ENCODE results near the gene PHLDB2.
A peak's percentile ranks its signal among the peaks of the same experiment; 100 is the strongest.

- TF ChIP-seq, protein P1, sequence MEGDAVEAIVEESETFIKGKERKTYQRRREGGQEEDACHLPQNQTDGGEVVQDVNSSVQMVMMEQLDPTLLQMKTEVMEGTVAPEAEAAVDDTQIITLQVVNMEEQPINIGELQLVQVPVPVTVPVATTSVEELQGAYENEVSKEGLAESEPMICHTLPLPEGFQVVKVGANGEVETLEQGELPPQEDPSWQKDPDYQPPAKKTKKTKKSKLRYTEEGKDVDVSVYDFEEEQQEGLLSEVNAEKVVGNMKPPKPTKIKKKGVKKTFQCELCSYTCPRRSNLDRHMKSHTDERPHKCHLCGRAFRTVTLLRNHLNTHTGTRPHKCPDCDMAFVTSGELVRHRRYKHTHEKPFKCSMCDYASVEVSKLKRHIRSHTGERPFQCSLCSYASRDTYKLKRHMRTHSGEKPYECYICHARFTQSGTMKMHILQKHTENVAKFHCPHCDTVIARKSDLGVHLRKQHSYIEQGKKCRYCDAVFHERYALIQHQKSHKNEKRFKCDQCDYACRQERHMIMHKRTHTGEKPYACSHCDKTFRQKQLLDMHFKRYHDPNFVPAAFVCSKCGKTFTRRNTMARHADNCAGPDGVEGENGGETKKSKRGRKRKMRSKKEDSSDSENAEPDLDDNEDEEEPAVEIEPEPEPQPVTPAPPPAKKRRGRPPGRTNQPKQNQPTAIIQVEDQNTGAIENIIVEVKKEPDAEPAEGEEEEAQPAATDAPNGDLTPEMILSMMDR (IDR thresholded peaks at IDR 0.05): peak; percentile 69 to 79 (median 74)
- TF ChIP-seq POLR2A (IDR thresholded peaks at IDR 0.05; ENCODE audit: low read depth): no peak
- no peak for TF ChIP-seq EP300 (IDR thresholded peaks at IDR 0.05)
These were observed 154.2 kb downstream of the PHLDB2 start for GRCh38 chr3:112013058-112013783.

All from esophagus muscularis mucosa (tissue), 4 donors.